Glutamatergic neuron (in vitro differentiated cells): Measurements from ENCODE around the gene PBX3. TPM values are rescaled to one million over a fixed set of nuclear protein-coding genes. Genes with fewer than 3 reads are reported as not detected.
A peak's percentile ranks its signal among the peaks of the same experiment; 100 is the strongest.

ENCODE experiments used
- DNase-seq: peaks from one replicate; pipeline ENCODE4 v3.0.0; 2022
- H3K27ac Mint-ChIP-seq: one replicate; pipeline ENCODE4 v1.8.0; 2020; ENCODE audit warnings: mild to moderate bottlenecking, mixed read lengths, inconsistent platforms; ENCODE audit not compliant: unreplicated experiment
- H3K27me3 Mint-ChIP-seq: one replicate; pipeline ENCODE4 v1.8.0; 2020; ENCODE audit warnings: mild to moderate bottlenecking, moderate library complexity, mixed read lengths, inconsistent platforms; ENCODE audit not compliant: unreplicated experiment
- H3K36me3 Mint-ChIP-seq: one replicate; pipeline ENCODE4 v1.8.0; 2020; ENCODE audit warnings: mild to moderate bottlenecking, mixed read lengths, inconsistent platforms; ENCODE audit not compliant: unreplicated experiment
- H3K4me1 Mint-ChIP-seq: one replicate; pipeline ENCODE4 v1.8.0; 2020; ENCODE audit warnings: mild to moderate bottlenecking, low read depth, mixed read lengths, inconsistent platforms; ENCODE audit not compliant: unreplicated experiment
- H3K4me3 Mint-ChIP-seq: one replicate; pipeline ENCODE4 v1.8.0; 2020; ENCODE audit warnings: mild to moderate bottlenecking, mixed read lengths, inconsistent platforms; ENCODE audit not compliant: unreplicated experiment
- H3K9me3 Mint-ChIP-seq: one replicate; pipeline ENCODE4 v1.8.0; 2020; ENCODE audit warnings: mild to moderate bottlenecking, moderate library complexity, mixed read lengths, inconsistent platforms; ENCODE audit not compliant: unreplicated experiment
- CTCF ChIP-seq: fragments of 200-600 bp; sonication (generic); IDR thresholded peaks from one replicate; pipeline ENCODE4 v1.5.0; 2021; ENCODE audit not compliant: partially characterized antibody, unreplicated experiment
- total RNA-seq: library from RNA; stranded (reverse); fragmentation: NEBNext Ultra II Directional; extraction: Animal tissue kit (Norgen Biotek cat#: 25700); gene quantifications from one replicate; pipeline ENCODE4 v1.2.1, GENCODE V29; 2021; ENCODE audit not compliant: unreplicated experiment

PBX3 gene
- total RNA-seq, 1 donor from 2014 or later: 51.2 TPM

GRCh38 chr9:125932746-125933455 is 185.7 kb downstream of the PBX3 start:
- no peak for TF ChIP-seq CTCF
- H3K36me3 Mint-ChIP-seq: no peaks in the 10 kb centered on the region
- H3K4me3 Mint-ChIP-seq: no peak overlapping the region
- no peak overlapping the region for H3K27ac Mint-ChIP-seq
- no peaks in the 10 kb centered on the region for H3K9me3 Mint-ChIP-seq
- no peak for DNase-seq
- H3K4me1 Mint-ChIP-seq: no peaks in the 10 kb centered on the region
- H3K27me3 Mint-ChIP-seq: no peaks in the 10 kb centered on the region

DNA sequence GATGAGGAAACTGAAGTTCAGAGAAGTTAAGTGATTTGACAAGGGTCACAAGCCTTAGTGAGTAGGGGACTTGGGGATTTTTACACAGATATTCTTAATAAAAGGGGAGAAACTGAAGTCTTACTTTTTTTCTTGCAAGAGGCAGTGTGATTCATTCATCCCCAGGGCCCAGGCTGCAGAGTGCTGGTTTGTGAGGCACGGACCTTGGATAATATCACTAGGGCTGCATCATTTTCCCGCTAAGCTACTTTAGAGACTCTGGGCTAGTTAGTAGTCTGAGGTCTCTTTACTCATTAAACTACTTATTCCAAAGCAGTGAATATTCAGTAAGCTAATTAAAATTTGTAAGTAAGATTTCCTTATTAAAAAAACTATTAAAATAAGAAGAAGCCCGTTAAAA is 195.0 kb downstream of the PBX3 start:
- TF ChIP-seq CTCF: no peak
- no peak overlapping the region for H3K4me3 Mint-ChIP-seq
- H3K9me3 Mint-ChIP-seq: peaks cover 2% of the 10 kb centered on the region
- no peaks in the 10 kb centered on the region for H3K27me3 Mint-ChIP-seq
- peaks cover 1% of the 10 kb centered on the region for H3K4me1 Mint-ChIP-seq
- no peak for DNase-seq
- H3K27ac Mint-ChIP-seq: no peak overlapping the region
- H3K36me3 Mint-ChIP-seq: peaks cover 15% of the 10 kb centered on the region

GRCh38 chr9:125943831-125944230 is 196.7 kb downstream of the PBX3 start:
- DNase-seq: no peak
- H3K36me3 Mint-ChIP-seq: peaks cover 15% of the 10 kb centered on the region
- H3K27ac Mint-ChIP-seq: peak overlapping the region; percentile 79
- H3K4me3 Mint-ChIP-seq: no peak overlapping the region
- TF ChIP-seq CTCF: no peak
- H3K9me3 Mint-ChIP-seq: peaks cover 2% of the 10 kb centered on the region
- H3K4me1 Mint-ChIP-seq: peaks cover 1% of the 10 kb centered on the region
- H3K27me3 Mint-ChIP-seq: no peaks in the 10 kb centered on the region

- H3K4me1 Mint-ChIP-seq: peaks cover 1% of the 10 kb centered on the region
- no peak overlapping the region for H3K27ac Mint-ChIP-seq
- H3K27me3 Mint-ChIP-seq: no peaks in the 10 kb centered on the region
- TF ChIP-seq CTCF: no peak
- peaks cover 15% of the 10 kb centered on the region for H3K36me3 Mint-ChIP-seq
- DNase-seq: no peak
- H3K4me3 Mint-ChIP-seq: no peak overlapping the region
- peaks cover 2% of the 10 kb centered on the region for H3K9me3 Mint-ChIP-seq
Measured at GRCh38 chr9:125946397-125946796, 199.2 kb downstream of the PBX3 start.

DNA sequence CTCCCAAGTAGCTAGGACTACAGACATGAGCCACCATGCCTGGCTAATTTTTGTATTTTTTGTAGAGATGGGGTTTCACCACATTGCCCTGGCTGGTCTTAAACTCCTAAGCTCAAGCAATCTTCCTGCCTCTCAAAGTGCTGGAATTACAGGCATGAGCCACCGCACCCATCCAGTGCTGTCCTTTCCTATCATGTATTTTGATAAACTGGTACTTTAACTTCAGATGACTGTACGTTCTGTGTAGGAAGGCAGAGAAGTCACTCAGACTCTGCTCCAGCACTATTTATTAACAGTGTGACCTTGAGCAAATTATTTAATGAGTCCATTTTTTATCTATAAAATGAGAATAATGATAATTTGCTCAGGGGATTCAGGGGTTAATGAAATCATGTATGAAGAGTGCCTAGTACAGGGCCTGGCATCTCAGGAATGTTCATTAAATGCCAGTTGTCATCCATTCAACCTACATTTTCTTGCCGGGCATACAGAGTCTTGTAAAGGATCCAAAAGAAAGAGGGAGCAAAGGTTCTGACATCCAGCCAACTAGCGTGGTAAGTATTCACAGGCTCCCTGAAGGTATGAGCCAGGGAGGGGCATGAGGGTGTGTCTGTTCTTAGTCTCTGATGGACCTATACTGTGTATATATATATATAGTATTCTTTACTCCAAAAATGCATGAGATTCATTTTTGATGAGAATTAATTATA is 201.9 kb downstream of the PBX3 start:
- Mint-ChIP-seq H3K36me3 (peaks cover 15% of the 10 kb centered on the region), H3K4me1 (no peaks in the 10 kb centered on the region), H3K27ac (no peak overlapping the region), H3K4me3 (no peak overlapping the region), H3K9me3 (peaks cover 2% of the 10 kb centered on the region), H3K27me3 (no peaks in the 10 kb centered on the region)
- TF ChIP-seq CTCF: no peak
- DNase-seq: no peak
